Fibroblast of lung (primary cell): Measurements from ENCODE around the gene TSPAN31. TPM values are rescaled to one million over a fixed set of nuclear protein-coding genes. Genes with fewer than 3 reads are reported as not detected.

Experiments
- DNase-seq, 2 donors: peaks; one replicate each; pipeline versions ENCODE4 v3.0.0 to v3.0.0-alpha.2; 2010; ENCODE audit warnings: low read depth in 2 of 2
- H2AFZ ChIP-seq: 2 replicates; pipeline ENCODE4 v1.5.1; 2012; ENCODE audit warnings: low read length, control low read depth, inconsistent platforms
- H3K27ac ChIP-seq: 2 replicates; pipeline ENCODE4 v1.5.1; 2011; ENCODE audit warnings: low read length, control low read depth; ENCODE audit not compliant: insufficient read depth
- H3K27me3 ChIP-seq: 2 replicates; pipeline ENCODE4 v1.5.1; 2011; ENCODE audit warnings: mild to moderate bottlenecking, low read length; ENCODE audit not compliant: control insufficient read depth, insufficient read depth
- H3K36me3 ChIP-seq: 2 replicates; pipeline ENCODE4 v1.5.1; 2011; ENCODE audit warnings: low read length; ENCODE audit not compliant: control insufficient read depth, insufficient read depth
- H3K4me1 ChIP-seq: 2 replicates; pipeline ENCODE4 v1.5.1; 2011; ENCODE audit warnings: low read length; ENCODE audit not compliant: control insufficient read depth, insufficient read depth; ENCODE audit errors: extremely low read depth
- H3K4me2 ChIP-seq: 2 replicates; pipeline ENCODE4 v1.5.1; 2011; ENCODE audit warnings: low read length, control low read depth; ENCODE audit not compliant: insufficient read depth; ENCODE audit errors: extremely low read depth
- H3K4me3 ChIP-seq, 4 experiments: fragments of 200-600 bp in 1 of 4; sonication (generic) in 1 of 4; replicated peaks in 1 of 4; 2 replicates each; pipeline ENCODE4 v1.5.1; 2011 to 2016; ENCODE audit warnings: low read length in 4 of 4, low read depth in 3 of 4, mild to moderate bottlenecking in 3 of 4, control low read depth in 2 of 4, inconsistent platforms in 1 of 4, mixed read lengths in 1 of 4; ENCODE audit not compliant: insufficient read depth in 1 of 4; ENCODE audit errors: control extremely low read depth in 1 of 4
- H3K79me2 ChIP-seq: 2 replicates; pipeline ENCODE4 v1.5.1; 2012; ENCODE audit warnings: mild to moderate bottlenecking, low read length, inconsistent platforms; ENCODE audit not compliant: control insufficient read depth, insufficient read depth
- H3K9ac ChIP-seq: 2 replicates; pipeline ENCODE4 v1.5.1; 2011; ENCODE audit warnings: mild to moderate bottlenecking, low read length, control low read depth; ENCODE audit not compliant: insufficient read depth
- H3K9me3 ChIP-seq: 2 replicates; pipeline ENCODE4 v1.5.1; 2012; ENCODE audit warnings: low read depth, low read length; ENCODE audit not compliant: control insufficient read depth, insufficient read depth
- H4K20me1 ChIP-seq: 2 replicates; pipeline ENCODE4 v1.5.1; 2011; ENCODE audit warnings: low read length; ENCODE audit not compliant: control insufficient read depth, insufficient read depth; ENCODE audit errors: extremely low read depth
- EZH2 ChIP-seq: IDR thresholded peaks from 2 replicates; pipeline ENCODE4 v1.5.1; 2012; ENCODE audit warnings: low read length, control low read depth, mild to moderate bottlenecking; ENCODE audit errors: missing control alignments
- polyA plus RNA-seq, 2 donors: library from polyadenylated mRNA; depleted of rRNA in 1 of 2; stranded (reverse) in 1 of 2; unstranded in 1 of 2; fragments of >200 nt; gene quantifications; 2 replicates each; pipeline ENCODE4 v1.2.1, GENCODE V29; 2011 to 2012; ENCODE audit warnings: missing spikeins in 1 of 2
- total RNA-seq: library from RNA; depleted of rRNA; stranded (reverse); fragments of >200 nt; gene quantifications from 2 replicates; pipeline ENCODE4 v1.2.1, GENCODE V29; 2014
- TF ChIP-seq, protein P1 (sequence below), 2 donors: IDR thresholded peaks in 1 of 2; conservative IDR thresholded peaks in 1 of 2; 1 replicate in 1 of 2; 2 replicates in 1 of 2; pipeline ENCODE4 v1.5.1; 2011 to 2012; ENCODE audit warnings: low read length in 2 of 2, control low read depth in 1 of 2, inconsistent platforms in 1 of 2, low read depth in 1 of 2, mild to moderate bottlenecking in 1 of 2

The TSPAN31 gene
- total and polyA plus RNA-seq, 2 donors (not counting 1 experiment from before 2014, with no cell fraction given): 53.6 to 99.6 TPM

DNA sequence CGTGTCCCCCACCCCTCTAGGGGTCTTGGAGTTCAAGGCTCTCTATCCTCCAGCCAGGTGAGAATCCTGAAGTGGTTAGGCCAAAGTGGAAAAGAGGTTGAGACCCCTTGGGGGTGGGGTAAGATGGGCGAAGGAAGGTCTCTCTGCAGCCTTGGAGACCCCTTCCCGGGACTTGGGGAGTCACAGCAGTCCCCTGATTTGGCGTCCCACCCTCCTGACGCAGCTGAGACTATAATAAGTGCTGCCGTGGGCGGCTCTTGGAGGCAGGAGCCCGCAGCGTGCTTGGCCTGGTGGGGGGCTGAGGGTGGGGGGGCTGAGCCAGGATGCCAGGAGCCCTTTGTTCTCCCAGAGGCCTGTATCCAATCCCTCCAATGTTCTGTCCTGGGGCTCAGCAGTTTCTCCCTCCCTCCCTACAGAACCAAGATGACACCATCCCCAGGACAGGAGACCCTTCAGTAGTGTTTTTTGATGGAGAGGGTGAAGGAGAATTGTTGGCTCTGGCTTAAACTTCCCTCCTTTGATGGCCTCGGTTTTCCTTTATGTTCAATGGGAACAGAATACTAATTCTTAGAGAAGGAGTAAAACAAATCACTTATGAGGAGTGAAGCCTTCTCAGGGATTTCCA, 4.8 kb upstream of the TSPAN31 start:
- no peak for DNase-seq
- Histone ChIP-seq H3K36me3 (no peaks in the 10 kb centered on the region), H3K4me3 (no peak overlapping the region), H3K79me2 (no peaks in the 10 kb centered on the region), H3K4me1 (peaks cover 3% of the 10 kb centered on the region), H2AFZ (no peak overlapping the region), H3K27me3 (peaks cover 59% of the 10 kb centered on the region), H3K27ac (no peak overlapping the region), H4K20me1 (no peaks in the 10 kb centered on the region), H3K4me2 (no peak overlapping the region), H3K9ac (no peak overlapping the region), H3K9me3 (no peaks in the 10 kb centered on the region)
- TF ChIP-seq, protein P1, sequence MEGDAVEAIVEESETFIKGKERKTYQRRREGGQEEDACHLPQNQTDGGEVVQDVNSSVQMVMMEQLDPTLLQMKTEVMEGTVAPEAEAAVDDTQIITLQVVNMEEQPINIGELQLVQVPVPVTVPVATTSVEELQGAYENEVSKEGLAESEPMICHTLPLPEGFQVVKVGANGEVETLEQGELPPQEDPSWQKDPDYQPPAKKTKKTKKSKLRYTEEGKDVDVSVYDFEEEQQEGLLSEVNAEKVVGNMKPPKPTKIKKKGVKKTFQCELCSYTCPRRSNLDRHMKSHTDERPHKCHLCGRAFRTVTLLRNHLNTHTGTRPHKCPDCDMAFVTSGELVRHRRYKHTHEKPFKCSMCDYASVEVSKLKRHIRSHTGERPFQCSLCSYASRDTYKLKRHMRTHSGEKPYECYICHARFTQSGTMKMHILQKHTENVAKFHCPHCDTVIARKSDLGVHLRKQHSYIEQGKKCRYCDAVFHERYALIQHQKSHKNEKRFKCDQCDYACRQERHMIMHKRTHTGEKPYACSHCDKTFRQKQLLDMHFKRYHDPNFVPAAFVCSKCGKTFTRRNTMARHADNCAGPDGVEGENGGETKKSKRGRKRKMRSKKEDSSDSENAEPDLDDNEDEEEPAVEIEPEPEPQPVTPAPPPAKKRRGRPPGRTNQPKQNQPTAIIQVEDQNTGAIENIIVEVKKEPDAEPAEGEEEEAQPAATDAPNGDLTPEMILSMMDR (conservative IDR thresholded peaks at IDR 0.05 in 1 of 2, IDR thresholded peaks at IDR 0.05 in 1 of 2; ENCODE audit: low read depth in 1 of 2, low read length in 2 of 2): no peak
- no peak for TF ChIP-seq EZH2

DNA sequence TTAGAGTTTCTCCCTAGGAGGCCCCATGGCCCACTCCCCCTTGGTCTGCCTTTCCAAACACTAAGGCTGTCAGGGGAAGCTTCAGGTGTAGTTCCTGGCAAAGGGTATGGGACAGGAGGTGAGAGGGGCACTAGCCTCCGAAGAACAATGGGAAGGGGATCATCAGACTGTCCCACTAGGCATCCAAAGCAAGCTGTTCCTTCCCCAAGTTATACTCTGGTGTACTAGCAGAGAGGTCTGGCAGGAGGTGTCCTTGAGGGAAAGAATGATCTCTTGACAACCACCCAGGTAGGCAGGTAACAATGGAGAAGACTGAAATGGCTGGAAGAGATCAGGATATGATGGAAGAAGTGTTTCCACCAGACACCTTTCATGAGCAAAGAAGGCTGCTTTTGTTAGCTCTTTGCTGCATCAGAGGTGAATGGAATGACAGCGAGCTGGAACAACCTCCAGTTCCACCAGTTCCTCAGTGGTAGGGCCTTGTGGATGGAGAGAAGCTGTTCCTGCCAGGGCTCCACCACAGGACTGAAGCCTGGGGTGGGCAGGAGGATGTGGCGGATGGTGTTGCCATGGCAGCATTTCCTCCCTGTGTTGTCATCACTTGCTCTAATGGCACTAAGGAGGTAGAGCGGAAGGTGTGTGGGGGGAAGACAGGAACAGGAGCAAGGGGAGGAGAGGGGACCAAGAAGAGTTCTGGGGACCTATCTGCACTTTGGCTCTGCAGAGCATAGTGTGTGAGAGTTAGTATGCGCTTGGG, 4.0 kb upstream of the TSPAN31 start:
- H3K27ac ChIP-seq: no peak overlapping the region
- H3K79me2 ChIP-seq: peaks cover 2% of the 10 kb centered on the region
- peaks cover 2% of the 10 kb centered on the region for H3K4me1 ChIP-seq
- H3K9me3 ChIP-seq: no peaks in the 10 kb centered on the region
- no peak overlapping the region for H3K4me3 ChIP-seq
- no peak overlapping the region for H2AFZ ChIP-seq
- TF ChIP-seq EZH2: no peak
- TF ChIP-seq, protein P1 (conservative IDR thresholded peaks at IDR 0.05 in 1 of 2, IDR thresholded peaks at IDR 0.05 in 1 of 2; ENCODE audit: low read depth in 1 of 2, low read length in 2 of 2): no peak
- H3K36me3 ChIP-seq: no peaks in the 10 kb centered on the region
- H3K27me3 ChIP-seq: peaks cover 51% of the 10 kb centered on the region
- H3K9ac ChIP-seq: no peak overlapping the region
- H3K4me2 ChIP-seq: no peak overlapping the region
- DNase-seq: no peak
- no peaks in the 10 kb centered on the region for H4K20me1 ChIP-seq

DNA sequence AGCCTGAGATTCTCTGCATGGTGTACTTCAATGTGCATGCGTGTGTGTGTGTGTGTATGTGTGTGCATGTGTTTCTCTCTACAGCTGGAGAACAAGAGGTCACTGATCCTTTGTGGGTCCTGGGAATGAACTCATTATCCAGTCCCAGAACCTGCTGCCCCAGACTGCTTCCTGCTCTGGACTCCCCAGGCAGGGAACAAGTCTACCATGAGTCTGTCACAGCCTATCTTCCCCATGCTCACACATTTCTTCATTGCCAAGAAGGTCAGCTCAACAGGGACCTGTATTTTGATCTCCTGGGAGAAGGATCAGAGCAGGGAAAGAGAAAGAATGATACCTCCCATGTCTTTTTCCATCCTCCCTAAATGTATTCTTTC, 3.4 kb upstream of the TSPAN31 start:
- Histone ChIP-seq H3K79me2 (peaks cover 2% of the 10 kb centered on the region), H3K4me2 (no peak overlapping the region), H3K27ac (no peak overlapping the region), H3K4me3 (no peak overlapping the region), H3K9ac (no peak overlapping the region), H4K20me1 (no peaks in the 10 kb centered on the region), H3K9me3 (no peaks in the 10 kb centered on the region), H3K36me3 (peaks cover 2% of the 10 kb centered on the region), H3K27me3 (peaks cover 46% of the 10 kb centered on the region), H2AFZ (no peak overlapping the region), H3K4me1 (peaks cover 2% of the 10 kb centered on the region)
- no peak for TF ChIP-seq EZH2
- TF ChIP-seq, protein P1 (conservative IDR thresholded peaks at IDR 0.05 in 1 of 2, IDR thresholded peaks at IDR 0.05 in 1 of 2; ENCODE audit: low read depth in 1 of 2, low read length in 2 of 2): no peak
- DNase-seq: no peak
